Coronary artery (tissue), 2 donors: ENCODE results near the gene AGO4.

Experiments
- DNase-seq: peaks from one replicate; pipeline ENCODE4 v3.0.0-alpha.2; 2017; ENCODE audit warnings: low spot score
- H3K27ac ChIP-seq, 2 donors: fragments of 200-600 bp; sonication (generic); one replicate each; pipeline ENCODE4 v1.5.1; 2016 to 2019
- H3K4me3 ChIP-seq: fragments of 200-600 bp; sonication (generic); 2 replicates; pipeline ENCODE4 v1.5.1; 2016; ENCODE audit warnings: mild to moderate bottlenecking, moderate library complexity
- TF ChIP-seq, protein P1 (sequence below): fragments of 200-600 bp; sonication (generic); IDR thresholded peaks from one replicate; pipeline ENCODE4 v1.5.1; 2019; ENCODE audit warnings: antibody characterized with exemption

The AGO4 gene

DNA sequence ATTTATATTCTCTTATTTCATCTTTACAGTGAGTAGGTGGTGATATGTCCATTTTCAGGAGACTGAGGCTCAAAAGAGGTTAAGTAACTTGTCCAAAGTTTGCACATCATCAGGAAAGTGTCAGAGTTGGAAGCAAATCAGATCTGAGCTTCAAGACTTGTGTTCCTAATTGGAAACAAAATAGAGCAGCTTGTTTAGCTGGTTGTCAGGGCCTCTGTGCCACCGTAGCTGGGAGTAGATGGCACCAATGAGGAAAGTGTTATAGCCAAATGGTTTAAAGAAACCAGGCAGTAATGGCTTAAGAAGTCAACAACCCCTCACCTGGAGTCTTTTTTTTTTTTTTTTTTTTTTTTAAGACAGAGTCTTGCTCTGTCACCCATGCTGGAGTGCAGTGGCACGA, 94.9 kb downstream of the AGO4 start:
- Histone ChIP-seq H3K27ac (no peak overlapping the region), H3K4me3 (no peak overlapping the region)
- TF ChIP-seq, protein P1, sequence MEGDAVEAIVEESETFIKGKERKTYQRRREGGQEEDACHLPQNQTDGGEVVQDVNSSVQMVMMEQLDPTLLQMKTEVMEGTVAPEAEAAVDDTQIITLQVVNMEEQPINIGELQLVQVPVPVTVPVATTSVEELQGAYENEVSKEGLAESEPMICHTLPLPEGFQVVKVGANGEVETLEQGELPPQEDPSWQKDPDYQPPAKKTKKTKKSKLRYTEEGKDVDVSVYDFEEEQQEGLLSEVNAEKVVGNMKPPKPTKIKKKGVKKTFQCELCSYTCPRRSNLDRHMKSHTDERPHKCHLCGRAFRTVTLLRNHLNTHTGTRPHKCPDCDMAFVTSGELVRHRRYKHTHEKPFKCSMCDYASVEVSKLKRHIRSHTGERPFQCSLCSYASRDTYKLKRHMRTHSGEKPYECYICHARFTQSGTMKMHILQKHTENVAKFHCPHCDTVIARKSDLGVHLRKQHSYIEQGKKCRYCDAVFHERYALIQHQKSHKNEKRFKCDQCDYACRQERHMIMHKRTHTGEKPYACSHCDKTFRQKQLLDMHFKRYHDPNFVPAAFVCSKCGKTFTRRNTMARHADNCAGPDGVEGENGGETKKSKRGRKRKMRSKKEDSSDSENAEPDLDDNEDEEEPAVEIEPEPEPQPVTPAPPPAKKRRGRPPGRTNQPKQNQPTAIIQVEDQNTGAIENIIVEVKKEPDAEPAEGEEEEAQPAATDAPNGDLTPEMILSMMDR = no peak
- DNase-seq = no peak
